ENCODE measurements around the gene SYPL1. TPM values are rescaled to one million over a fixed set of nuclear protein-coding genes. Genes with fewer than 3 reads are reported as not detected.

The SYPL1 gene
- total RNA-seq, 1 experiment from 2014 or later = 76.4 TPM

- peak; percentile 59 for DNase-seq (ENCODE audit: low spot score)
- ChIA-PET CTCF (interaction anchor here (1.0 to 1.1 kb wide), 2 partner anchors 82 to 93 kb away, joined by 5 to 8 read pairs; no protein-coding TSS in a partner anchor), POLR2A (ENCODE audit: low non-redundant PET) (interaction anchor here (0.6 to 0.7 kb wide), 3 partner anchors 11 to 56 kb away, joined by 3 to 6 read pairs (median 3); no protein-coding TSS in a partner anchor)
- H3K27me3 ChIP-seq (replicated peaks; ENCODE audit: insufficient read depth, low read depth, low read length, poor library complexity) = no peaks in the 10 kb centered on the region
- H3K9me3 ChIP-seq (ENCODE audit: low read depth, low read length, poor library complexity, severe bottlenecking) = no peaks in the 10 kb centered on the region
- H3K4me3 ChIP-seq (ENCODE audit: low read depth, low read length, poor library complexity, severe bottlenecking) = no peak overlapping the region
- peaks cover 44% of the 10 kb centered on the region for H3K4me1 ChIP-seq (ENCODE audit: insufficient read depth, low read length, poor library complexity, severe bottlenecking)
- TF ChIP-seq CTCF (conservative IDR thresholded peaks at IDR 0.05; ENCODE audit: low read depth, low read length) (no peak), EZH2 (IDR thresholded peaks at IDR 0.05; ENCODE audit: borderline replicate concordance, low read depth, low read length, poor library complexity, severe bottlenecking) (no peak)
- H3K36me3 ChIP-seq (ENCODE audit: insufficient read depth, low read length, poor library complexity, severe bottlenecking) = no peaks in the 10 kb centered on the region
- H3K27ac ChIP-seq (ENCODE audit: low read depth, low read length, poor library complexity, severe bottlenecking) = peak overlapping the region; percentile 94
- intact Hi-C loops (cut with micrococcal nuclease; ENCODE audit: unreplicated experiment) = no loop called here
- BruUV-seq (replicated peaks) = no TSS peak
Measured at GRCh38 chr7:106071999-106072714, 40.0 kb downstream of the SYPL1 start.

- no peak overlapping the region for H3K4me3 ChIP-seq (ENCODE audit: low read depth, low read length, poor library complexity, severe bottlenecking)
- no TSS peak for BruUV-seq (replicated peaks)
- H3K9me3 ChIP-seq (ENCODE audit: low read depth, low read length, poor library complexity, severe bottlenecking) = no peaks in the 10 kb centered on the region
- ChIA-PET POLR2A (ENCODE audit: low non-redundant PET) (interaction anchor here (0.7 kb wide), 1 partner anchor 57 kb away, joined by 6 read pairs; no protein-coding TSS in a partner anchor), CTCF (interaction anchor here (1.0 to 1.1 kb wide), 2 partner anchors 82 to 94 kb away, joined by 5 to 8 read pairs; no protein-coding TSS in a partner anchor)
- no peaks in the 10 kb centered on the region for H3K27me3 ChIP-seq (replicated peaks; ENCODE audit: insufficient read depth, low read depth, low read length, poor library complexity)
- peak; percentile 88 for DNase-seq (ENCODE audit: low spot score)
- TF ChIP-seq CTCF (conservative IDR thresholded peaks at IDR 0.05; ENCODE audit: low read depth, low read length) (no peak), EZH2 (IDR thresholded peaks at IDR 0.05; ENCODE audit: borderline replicate concordance, low read depth, low read length, poor library complexity, severe bottlenecking) (no peak)
- intact Hi-C loops (cut with micrococcal nuclease; ENCODE audit: unreplicated experiment) = no loop called here
- no peaks in the 10 kb centered on the region for H3K36me3 ChIP-seq (ENCODE audit: insufficient read depth, low read length, poor library complexity, severe bottlenecking)
- peaks cover 44% of the 10 kb centered on the region for H3K4me1 ChIP-seq (ENCODE audit: insufficient read depth, low read length, poor library complexity, severe bottlenecking)
- peak overlapping the region; percentile 94 for H3K27ac ChIP-seq (ENCODE audit: low read depth, low read length, poor library complexity, severe bottlenecking)
Measured at GRCh38 chr7:106071356-106071998, 40.6 kb downstream of the SYPL1 start.

- TF ChIP-seq CTCF (conservative IDR thresholded peaks at IDR 0.05; ENCODE audit: low read depth, low read length) (no peak), EZH2 (IDR thresholded peaks at IDR 0.05; ENCODE audit: borderline replicate concordance, low read depth, low read length, poor library complexity, severe bottlenecking) (no peak)
- Histone ChIP-seq H3K4me1 (ENCODE audit: insufficient read depth, low read length, poor library complexity, severe bottlenecking) (peaks cover 43% of the 10 kb centered on the region), H3K36me3 (ENCODE audit: insufficient read depth, low read length, poor library complexity, severe bottlenecking) (no peaks in the 10 kb centered on the region), H3K27me3 (replicated peaks; ENCODE audit: insufficient read depth, low read depth, low read length, poor library complexity) (no peaks in the 10 kb centered on the region), H3K9me3 (ENCODE audit: low read depth, low read length, poor library complexity, severe bottlenecking) (no peaks in the 10 kb centered on the region), H3K4me3 (ENCODE audit: low read depth, low read length, poor library complexity, severe bottlenecking) (no peak overlapping the region), H3K27ac (ENCODE audit: low read depth, low read length, poor library complexity, severe bottlenecking) (peak overlapping the region; percentile 94)
- BruUV-seq (replicated peaks) = TSS peak; percentile 92
- no peak for DNase-seq (ENCODE audit: low spot score)
- POLR2A ChIA-PET (ENCODE audit: low non-redundant PET) = no interaction called here
- intact Hi-C loops (cut with micrococcal nuclease; ENCODE audit: unreplicated experiment) = no loop called here
- CTCF ChIA-PET = no interaction called here
Measured at GRCh38 chr7:106070567-106071254, 41.4 kb downstream of the SYPL1 start.
